ENCODE data around the gene CPSF6. TPM values are rescaled to one million over a fixed set of nuclear protein-coding genes. Genes with fewer than 3 reads are reported as not detected.
"Not testable (repeated sequence)": the region's sequence is repeated elsewhere in the genome, so short reads cannot be mapped to it uniquely, and the experiment has no call there.

Gene CPSF6
- total RNA-seq = 114 and 115 TPM in 2 replicates

- DNase-seq (ENCODE audit: low spot score) = peak; percentile 94
- peaks cover 47% of the 10 kb centered on the region for H3K4me1 Mint-ChIP-seq (ENCODE audit: low read depth)
- intact Hi-C loops (cut with micrococcal nuclease) = loop anchor here (1.0 to 10.0 kb wide), 7 partner anchors 15 to 1965 kb away; partner anchors contain the start of genes CCT2, MDM2, RAB3IP and SLC35E3
- H3K27me3 Mint-ChIP-seq (ENCODE audit: insufficient read depth) = peaks cover 7% of the 10 kb centered on the region
- peak within 1 kb of the TSS; percentile 99 for H3K27ac Mint-ChIP-seq
- H3K9me3 Mint-ChIP-seq = no peaks in the 10 kb centered on the region
- H3K4me3 Mint-ChIP-seq = peak within 1 kb of the TSS; percentile 100
- H3K36me3 Mint-ChIP-seq (ENCODE audit: low read depth) = peaks cover 14% of the 10 kb centered on the region
Observed at GRCh38 chr12:69239352-69239921, at the start of gene CPSF6. Gene CPSF6 (plus strand): TSS chr12:69239569. CDS start chr12:69239647, 78 bp downstream.

GRCh38 chr12:69196302-69197288 lies 42.8 kb upstream of the CPSF6 start:
- peaks cover 51% of the 10 kb centered on the region for H3K9me3 Mint-ChIP-seq
- intact Hi-C loops (cut with micrococcal nuclease) = loop anchor here (1.0 kb wide), 1 partner anchor 42 kb away; no protein-coding TSS in a partner anchor
- H3K27ac Mint-ChIP-seq = no peak overlapping the region
- DNase-seq (ENCODE audit: low spot score) = no peak
- H3K4me1 Mint-ChIP-seq (ENCODE audit: low read depth) = no peaks in the 10 kb centered on the region
- H3K4me3 Mint-ChIP-seq = no peak overlapping the region
- peaks cover 12% of the 10 kb centered on the region for H3K36me3 Mint-ChIP-seq (ENCODE audit: low read depth)
- H3K27me3 Mint-ChIP-seq (ENCODE audit: insufficient read depth) = no peaks in the 10 kb centered on the region

GRCh38 chr12:69199976-69200375 lies 39.4 kb upstream of the CPSF6 start:
- H3K9me3 Mint-ChIP-seq = peaks cover 40% of the 10 kb centered on the region
- H3K4me1 Mint-ChIP-seq (ENCODE audit: low read depth); H3K4me3 Mint-ChIP-seq; DNase-seq (ENCODE audit: low spot score); H3K36me3 Mint-ChIP-seq (ENCODE audit: low read depth); intact Hi-C loops (cut with micrococcal nuclease); H3K27me3 Mint-ChIP-seq (ENCODE audit: insufficient read depth); H3K27ac Mint-ChIP-seq: not testable (repeated sequence)

GRCh38 chr12:69204191-69204590 lies 35.2 kb upstream of the CPSF6 start:
- Mint-ChIP-seq H3K4me3 (no peak overlapping the region), H3K36me3 (ENCODE audit: low read depth) (peaks cover 3% of the 10 kb centered on the region), H3K4me1 (ENCODE audit: low read depth) (no peaks in the 10 kb centered on the region), H3K9me3 (peaks cover 37% of the 10 kb centered on the region), H3K27me3 (ENCODE audit: insufficient read depth) (no peaks in the 10 kb centered on the region), H3K27ac (no peak overlapping the region)
- intact Hi-C loops (cut with micrococcal nuclease) = no loop called here
- no peak for DNase-seq (ENCODE audit: low spot score)

GRCh38 chr12:69210661-69211060 lies 28.7 kb upstream of the CPSF6 start:
- H3K27ac Mint-ChIP-seq = no peak overlapping the region
- no peaks in the 10 kb centered on the region for H3K36me3 Mint-ChIP-seq (ENCODE audit: low read depth)
- H3K27me3 Mint-ChIP-seq (ENCODE audit: insufficient read depth) = peaks cover 6% of the 10 kb centered on the region
- H3K9me3 Mint-ChIP-seq = peaks cover 15% of the 10 kb centered on the region
- DNase-seq (ENCODE audit: low spot score) = no peak
- intact Hi-C loops (cut with micrococcal nuclease) = no loop called here
- no peaks in the 10 kb centered on the region for H3K4me1 Mint-ChIP-seq (ENCODE audit: low read depth)
- no peak overlapping the region for H3K4me3 Mint-ChIP-seq

- peaks cover 8% of the 10 kb centered on the region for H3K27me3 Mint-ChIP-seq (ENCODE audit: insufficient read depth)
- no peak for DNase-seq (ENCODE audit: low spot score)
Observed at GRCh38 chr12:69211160-69211559, 28.2 kb upstream of the CPSF6 start.

GRCh38 chr12:69214169-69214568 lies 25.2 kb upstream of the CPSF6 start:
- no peak overlapping the region for H3K4me3 Mint-ChIP-seq
- no peak for DNase-seq (ENCODE audit: low spot score)
- no peaks in the 10 kb centered on the region for H3K4me1 Mint-ChIP-seq (ENCODE audit: low read depth)
- no peaks in the 10 kb centered on the region for H3K9me3 Mint-ChIP-seq
- intact Hi-C loops (cut with micrococcal nuclease) = no loop called here
- no peaks in the 10 kb centered on the region for H3K36me3 Mint-ChIP-seq (ENCODE audit: low read depth)
- peaks cover 8% of the 10 kb centered on the region for H3K27me3 Mint-ChIP-seq (ENCODE audit: insufficient read depth)
- no peak overlapping the region for H3K27ac Mint-ChIP-seq

More at GRCh38 chr12:69211160-69211559, 28.2 kb upstream of the CPSF6 start:
- no peak overlapping the region for H3K27ac Mint-ChIP-seq
- no peaks in the 10 kb centered on the region for H3K36me3 Mint-ChIP-seq (ENCODE audit: low read depth)
- H3K9me3 Mint-ChIP-seq = peaks cover 13% of the 10 kb centered on the region
- no peak overlapping the region for H3K4me3 Mint-ChIP-seq
- intact Hi-C loops (cut with micrococcal nuclease) = no loop called here
- H3K4me1 Mint-ChIP-seq (ENCODE audit: low read depth) = no peaks in the 10 kb centered on the region

GRCh38 chr12:69225251-69225910 lies 14.0 kb upstream of the CPSF6 start:
- DNase-seq (ENCODE audit: low spot score) = no peak
- no peaks in the 10 kb centered on the region for H3K4me1 Mint-ChIP-seq (ENCODE audit: low read depth)
- H3K4me3 Mint-ChIP-seq = no peak overlapping the region
- H3K9me3 Mint-ChIP-seq = no peaks in the 10 kb centered on the region
- intact Hi-C loops (cut with micrococcal nuclease) = no loop called here
- no peak overlapping the region for H3K27ac Mint-ChIP-seq
- no peaks in the 10 kb centered on the region for H3K36me3 Mint-ChIP-seq (ENCODE audit: low read depth)
- H3K27me3 Mint-ChIP-seq (ENCODE audit: insufficient read depth) = peaks cover 4% of the 10 kb centered on the region

- H3K9me3 Mint-ChIP-seq = peaks cover 23% of the 10 kb centered on the region
- H3K36me3 Mint-ChIP-seq (ENCODE audit: low read depth) = peaks cover 2% of the 10 kb centered on the region
- no peak for DNase-seq (ENCODE audit: low spot score)
- intact Hi-C loops (cut with micrococcal nuclease) = loop anchor here (10.0 kb wide), 1 partner anchor 1957 kb away; no protein-coding TSS in a partner anchor
- H3K4me1 Mint-ChIP-seq (ENCODE audit: low read depth) = no peaks in the 10 kb centered on the region
- no peak overlapping the region for H3K4me3 Mint-ChIP-seq
- no peak overlapping the region for H3K27ac Mint-ChIP-seq
- H3K27me3 Mint-ChIP-seq (ENCODE audit: insufficient read depth) = peaks cover 7% of the 10 kb centered on the region
Observed at GRCh38 chr12:69231479-69231878, 7.9 kb upstream of the CPSF6 start.

GRCh38 chr12:69238589-69239351 lies 599 bp upstream of the CPSF6 start:
- H3K27me3 Mint-ChIP-seq (ENCODE audit: insufficient read depth) = peaks cover 8% of the 10 kb centered on the region
- H3K36me3 Mint-ChIP-seq (ENCODE audit: low read depth) = peaks cover 14% of the 10 kb centered on the region
- no peak for DNase-seq (ENCODE audit: low spot score)
- H3K9me3 Mint-ChIP-seq = no peaks in the 10 kb centered on the region
- H3K4me1 Mint-ChIP-seq (ENCODE audit: low read depth) = peaks cover 41% of the 10 kb centered on the region
- H3K27ac Mint-ChIP-seq = peak overlapping the region; percentile 95
- H3K4me3 Mint-ChIP-seq = peak overlapping the region; percentile 88
- intact Hi-C loops (cut with micrococcal nuclease) = loop anchor here (1.0 to 10.0 kb wide), 7 partner anchors 16 to 1964 kb away; partner anchors contain the start of genes CCT2, MDM2, RAB3IP and SLC35E3

GRCh38 chr12:69239922-69240630 lies 707 bp downstream of the CPSF6 start:
- H3K27ac Mint-ChIP-seq = peak overlapping the region; percentile 99
- peaks cover 14% of the 10 kb centered on the region for H3K36me3 Mint-ChIP-seq (ENCODE audit: low read depth)
- H3K9me3 Mint-ChIP-seq = no peaks in the 10 kb centered on the region
- peak overlapping the region; percentile 100 for H3K4me3 Mint-ChIP-seq
- intact Hi-C loops (cut with micrococcal nuclease) = loop anchor here (1.0 to 10.0 kb wide), 10 partner anchors 14 to 1965 kb away; partner anchors contain the start of genes CCT2, MDM2, RAB3IP and SLC35E3
- DNase-seq (ENCODE audit: low spot score) = peak; percentile 38
- peaks cover 7% of the 10 kb centered on the region for H3K27me3 Mint-ChIP-seq (ENCODE audit: insufficient read depth)
- H3K4me1 Mint-ChIP-seq (ENCODE audit: low read depth) = peaks cover 47% of the 10 kb centered on the region

Data from activated T-helper 1 cell treated with anti-CD3 and anti-CD28 coated beads, Interleukin-12 subunit alpha, Interleukin-12 subunit beta, Interleukin-2, Interleukin-4 antibody, amounts not matched to agents 30 ng/mL and 10 ng/mL and 1 ng/mL, durations not matched to agents 14 hours and 24 hours and 36 hours (primary cell).